Body of pancreas (tissue), 4 donors: ENCODE results near the gene BMP8A.

Experiments used
- POLR2A ChIP-seq, 3 donors: fragments of 450-650 bp; IDR thresholded peaks; one replicate each; pipeline ENCODE4 v1.6.1; 2016; ENCODE audit warnings: antibody characterized with exemption in 3 of 3, mild to moderate bottlenecking in 2 of 3
- TF ChIP-seq, protein P1 (sequence below), 7 experiments: fragments of 450-650 bp in 4 of 7; fragments of 200-600 bp in 3 of 7; sonication (generic) in 3 of 7; IDR thresholded peaks; one replicate each; pipeline ENCODE4 v1.5.1; 2016 to 2019; ENCODE audit warnings: antibody characterized with exemption in 7 of 7

DNA sequence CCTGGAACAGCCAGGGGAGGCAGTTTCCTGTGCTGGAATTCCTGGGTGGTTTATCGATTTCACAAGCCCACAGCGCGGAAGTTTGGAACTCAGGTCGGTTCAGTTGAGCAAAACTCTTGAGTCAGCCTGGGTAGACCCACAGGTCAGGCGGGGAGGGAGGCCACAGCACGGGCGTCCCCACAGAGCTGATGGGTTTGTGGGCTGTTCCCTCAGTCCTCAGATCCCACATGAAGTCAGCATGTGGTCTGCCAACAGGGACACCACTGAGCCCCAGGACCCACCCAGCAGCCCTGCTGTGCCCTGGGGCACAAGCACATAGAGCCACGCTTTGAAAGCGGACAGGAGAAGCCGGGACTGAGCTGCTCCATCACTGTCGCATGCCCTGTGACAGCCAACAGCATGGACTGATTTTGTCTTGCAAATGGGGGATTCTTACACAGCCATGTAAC is 17.4 kb downstream of the BMP8A start:
- TF ChIP-seq, protein P1, sequence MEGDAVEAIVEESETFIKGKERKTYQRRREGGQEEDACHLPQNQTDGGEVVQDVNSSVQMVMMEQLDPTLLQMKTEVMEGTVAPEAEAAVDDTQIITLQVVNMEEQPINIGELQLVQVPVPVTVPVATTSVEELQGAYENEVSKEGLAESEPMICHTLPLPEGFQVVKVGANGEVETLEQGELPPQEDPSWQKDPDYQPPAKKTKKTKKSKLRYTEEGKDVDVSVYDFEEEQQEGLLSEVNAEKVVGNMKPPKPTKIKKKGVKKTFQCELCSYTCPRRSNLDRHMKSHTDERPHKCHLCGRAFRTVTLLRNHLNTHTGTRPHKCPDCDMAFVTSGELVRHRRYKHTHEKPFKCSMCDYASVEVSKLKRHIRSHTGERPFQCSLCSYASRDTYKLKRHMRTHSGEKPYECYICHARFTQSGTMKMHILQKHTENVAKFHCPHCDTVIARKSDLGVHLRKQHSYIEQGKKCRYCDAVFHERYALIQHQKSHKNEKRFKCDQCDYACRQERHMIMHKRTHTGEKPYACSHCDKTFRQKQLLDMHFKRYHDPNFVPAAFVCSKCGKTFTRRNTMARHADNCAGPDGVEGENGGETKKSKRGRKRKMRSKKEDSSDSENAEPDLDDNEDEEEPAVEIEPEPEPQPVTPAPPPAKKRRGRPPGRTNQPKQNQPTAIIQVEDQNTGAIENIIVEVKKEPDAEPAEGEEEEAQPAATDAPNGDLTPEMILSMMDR (IDR thresholded peaks at IDR 0.05) = no peak
- no peak for TF ChIP-seq POLR2A (IDR thresholded peaks at IDR 0.05)
